Measurements from ENCODE around the gene THOC1. TPM values are rescaled to one million over a fixed set of nuclear protein-coding genes. Genes with fewer than 3 reads are reported as not detected.

Gene THOC1
- total and polyA plus RNA-seq, 12 donors = 7.7 to 64.3 (median 10.0) TPM

DNA sequence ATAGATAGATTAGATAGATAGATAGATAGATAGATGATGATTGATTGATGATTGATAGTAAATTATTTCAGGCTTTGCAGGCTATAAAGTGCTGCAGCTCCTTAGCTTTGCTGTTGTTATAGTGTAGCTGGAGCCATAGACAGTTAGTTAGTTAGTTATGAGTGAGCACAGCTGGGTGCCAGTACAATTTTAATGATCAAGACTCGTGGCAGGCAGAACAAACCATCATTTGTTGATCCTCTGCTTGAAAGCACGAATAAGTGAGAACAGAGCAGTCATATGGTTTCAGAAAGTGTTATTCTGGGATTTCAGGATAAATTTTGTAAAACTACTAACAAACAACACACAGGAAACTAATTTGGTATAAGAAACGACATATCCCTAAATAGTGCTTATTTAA is 53.9 kb downstream of the THOC1 start:
- TF ChIP-seq, protein P1, sequence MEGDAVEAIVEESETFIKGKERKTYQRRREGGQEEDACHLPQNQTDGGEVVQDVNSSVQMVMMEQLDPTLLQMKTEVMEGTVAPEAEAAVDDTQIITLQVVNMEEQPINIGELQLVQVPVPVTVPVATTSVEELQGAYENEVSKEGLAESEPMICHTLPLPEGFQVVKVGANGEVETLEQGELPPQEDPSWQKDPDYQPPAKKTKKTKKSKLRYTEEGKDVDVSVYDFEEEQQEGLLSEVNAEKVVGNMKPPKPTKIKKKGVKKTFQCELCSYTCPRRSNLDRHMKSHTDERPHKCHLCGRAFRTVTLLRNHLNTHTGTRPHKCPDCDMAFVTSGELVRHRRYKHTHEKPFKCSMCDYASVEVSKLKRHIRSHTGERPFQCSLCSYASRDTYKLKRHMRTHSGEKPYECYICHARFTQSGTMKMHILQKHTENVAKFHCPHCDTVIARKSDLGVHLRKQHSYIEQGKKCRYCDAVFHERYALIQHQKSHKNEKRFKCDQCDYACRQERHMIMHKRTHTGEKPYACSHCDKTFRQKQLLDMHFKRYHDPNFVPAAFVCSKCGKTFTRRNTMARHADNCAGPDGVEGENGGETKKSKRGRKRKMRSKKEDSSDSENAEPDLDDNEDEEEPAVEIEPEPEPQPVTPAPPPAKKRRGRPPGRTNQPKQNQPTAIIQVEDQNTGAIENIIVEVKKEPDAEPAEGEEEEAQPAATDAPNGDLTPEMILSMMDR (IDR thresholded peaks at IDR 0.05) = no peak
- ATAC-seq = no peak
- 85 to 90% methylated on average over 3 of the region's 3 CpGs for WGBS, 2 donors

DNA sequence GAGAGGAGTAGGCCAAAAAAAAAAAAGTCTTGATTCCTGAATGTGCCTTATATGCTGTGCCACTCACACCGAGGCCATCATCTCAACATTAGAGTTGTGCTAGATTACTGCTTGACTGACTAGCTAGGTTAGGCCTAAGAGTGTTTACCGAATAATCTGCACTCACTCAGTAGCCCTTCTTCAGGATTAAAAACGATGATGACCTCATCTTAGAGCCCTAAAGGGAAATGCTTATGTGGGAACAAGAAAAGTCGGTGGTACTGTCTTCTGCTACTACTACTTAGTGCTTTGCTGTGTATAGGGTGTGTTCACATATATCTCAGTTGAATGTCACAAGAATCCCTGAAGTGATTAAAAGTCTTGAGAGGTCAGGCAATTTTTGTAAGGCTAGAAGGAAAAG is 54.3 kb downstream of the THOC1 start:
- DNase-seq (no peak), ATAC-seq (no peak)
- Histone ChIP-seq H3K4me1 (no peaks in the 10 kb centered on the region), H3K27me3 (no peaks in the 10 kb centered on the region), H3K27ac (no peak overlapping the region), H3K9me3 (no peaks in the 10 kb centered on the region), H3K36me3 (peaks cover 0 to 100% (median 76%) of the 10 kb centered on the region in 9 donors), H3K4me3 (no peak overlapping the region)
- intact Hi-C loops (cut with DNase I) = loop anchor here in 1 of 10 donors (5.0 kb wide), 1 partner anchor 39 kb away; no protein-coding TSS in a partner anchor
- 83% methylated on average over 4 of the region's 4 CpGs for WGBS, 2 donors
- TF ChIP-seq, protein P1 (IDR thresholded peaks at IDR 0.05) = no peak

More for the DNA sequence above, 53.9 kb downstream of the THOC1 start:
- intact Hi-C loops (cut with DNase I) = loop anchor here in 1 of 10 donors (5.0 kb wide), 1 partner anchor 38 kb away; no protein-coding TSS in a partner anchor
- Histone ChIP-seq H3K36me3 (peaks cover 0 to 99% (median 76%) of the 10 kb centered on the region in 9 donors), H3K4me1 (no peaks in the 10 kb centered on the region), H3K27me3 (no peaks in the 10 kb centered on the region), H3K27ac (no peak overlapping the region), H3K9me3 (no peaks in the 10 kb centered on the region), H3K4me3 (no peak overlapping the region)
- DNase-seq = no peak

DNA sequence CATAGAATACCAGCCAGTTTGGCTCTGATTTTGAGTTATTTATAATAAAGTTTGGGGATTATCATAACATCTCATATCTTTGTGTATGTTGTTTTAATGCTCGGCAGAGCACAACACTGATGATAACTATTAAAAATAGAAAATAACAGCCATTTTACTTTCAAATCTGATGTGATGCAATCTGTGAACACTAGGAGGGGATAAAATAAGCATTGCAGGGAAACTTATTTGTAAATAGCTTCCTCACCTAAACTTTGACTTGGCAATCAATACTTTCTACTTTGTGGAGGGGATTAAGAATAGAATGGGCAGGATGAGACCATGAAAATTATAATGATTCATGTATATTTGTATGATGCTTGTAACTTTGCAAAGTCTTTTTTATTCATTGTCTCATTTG is 55.1 kb downstream of the THOC1 start:
- peaks cover 0 to 100% (median 69%) of the 10 kb centered on the region in 9 donors for H3K36me3 ChIP-seq
- TF ChIP-seq, protein P1 (IDR thresholded peaks at IDR 0.05) = no peak

DNA sequence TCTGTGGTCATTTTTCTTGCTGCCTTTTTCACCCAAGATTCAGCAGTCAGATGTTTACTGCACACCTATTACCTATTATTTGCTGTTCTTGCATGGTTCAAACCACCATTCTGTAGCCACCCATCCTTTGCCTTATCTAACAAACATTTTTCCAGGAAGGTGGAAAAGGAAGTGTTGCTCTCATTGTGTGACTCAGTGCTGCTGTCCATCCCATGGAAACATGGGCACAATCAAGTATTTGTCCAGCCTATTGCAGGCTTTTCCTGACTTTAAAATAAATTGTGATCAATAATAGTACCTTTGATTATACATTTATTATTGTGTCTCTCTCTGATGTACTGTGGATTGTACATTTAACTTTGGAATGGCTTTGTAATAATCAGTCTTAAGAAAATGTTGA is 56.3 kb downstream of the THOC1 start:
- intact Hi-C loops (cut with DNase I) = loop anchor here in 1 of 10 donors (5.0 kb wide), 1 partner anchor 41 kb away; no protein-coding TSS in a partner anchor
- H3K4me3 ChIP-seq = no peak overlapping the region
- peaks cover 0 to 100% (median 57%) of the 10 kb centered on the region in 9 donors for H3K36me3 ChIP-seq
- TF ChIP-seq, protein P1 (IDR thresholded peaks at IDR 0.05) = no peak
- DNase-seq (no peak), ATAC-seq (no peak)
- no peaks in the 10 kb centered on the region for H3K4me1 ChIP-seq
- no peak overlapping the region for H3K27ac ChIP-seq
- no peaks in the 10 kb centered on the region for H3K9me3 ChIP-seq
- H3K27me3 ChIP-seq = no peaks in the 10 kb centered on the region

More for the DNA sequence above, 55.1 kb downstream of the THOC1 start:
- Histone ChIP-seq H3K4me3 (no peak overlapping the region), H3K4me1 (no peaks in the 10 kb centered on the region), H3K9me3 (no peaks in the 10 kb centered on the region), H3K27me3 (no peaks in the 10 kb centered on the region), H3K27ac (no peak overlapping the region)
- intact Hi-C loops (cut with DNase I) = loop anchor here in 1 of 10 donors (5.0 kb wide), 1 partner anchor 40 kb away; no protein-coding TSS in a partner anchor
- DNase-seq = no peak
- ATAC-seq = no peak
- 56 to 64% methylated on average over 1 of the region's 1 CpG for WGBS, 2 donors
